ENCODE data around the gene XXYLT1. TPM values are rescaled to one million over a fixed set of nuclear protein-coding genes. Genes with fewer than 3 reads are reported as not detected.

Gene XXYLT1
- total and polyA plus RNA-seq, 10 of the 15 experiments (the other 5 are each of a cell fraction or from before 2014, with no cell fraction given): 1.2 to 14.2 (median 9.3) TPM

GRCh38 chr3:195118671-195119070 is 152.3 kb downstream of the XXYLT1 start:
- POLR2A ChIA-PET: no interaction called here
- Histone ChIP-seq H3K27me3 (replicated peaks in 1 of 2; ENCODE audit: control insufficient read depth in 2 of 2, insufficient read depth in 2 of 2, low read length in 1 of 2) (no peaks in the 10 kb centered on the region), H3K4me3 (no peak overlapping the region), H2AFZ (ENCODE audit: control insufficient read depth, low read depth, low read length) (no peak overlapping the region), H3K4me2 (ENCODE audit: control insufficient read depth, insufficient read depth) (no peak overlapping the region), H3K36me3 (ENCODE audit: control insufficient read depth in 2 of 2, insufficient read depth in 2 of 2, low read length in 1 of 2) (0 out of 4 replicates have a peak, but pooled peaks cover 0 to 2% of the 10 kb centered on the region in 2 experiments), H4K20me1 (ENCODE audit: control insufficient read depth, insufficient read depth) (no peaks in the 10 kb centered on the region), H3K4me1 (ENCODE audit: control insufficient read depth, insufficient read depth, low read length) (no peaks in the 10 kb centered on the region), H3K27ac (ENCODE audit: control insufficient read depth, insufficient read depth) (no peak overlapping the region), H3K79me2 (ENCODE audit: control insufficient read depth, insufficient read depth, low read length) (no peaks in the 10 kb centered on the region), H3K9ac (ENCODE audit: control insufficient read depth, insufficient read depth, low read length) (no peak overlapping the region), H3K9me3 (replicated peaks; ENCODE audit: control insufficient read depth, insufficient read depth, low read length) (no peaks in the 10 kb centered on the region)
- TF ChIP-seq NR2C1 (IDR thresholded peaks at IDR 0.05) (no peak), EGR1 (IDR thresholded peaks at IDR 0.05; ENCODE audit: borderline replicate concordance in 1 of 2, low read depth in 2 of 2, low read length in 2 of 2) (no peak), MXI1 (IDR thresholded peaks at IDR 0.05; ENCODE audit: low read depth, low read length) (no peak), CUX1 (IDR thresholded peaks at IDR 0.05; ENCODE audit: insufficient replicate concordance, low read depth, low read length) (no peak), BCLAF1 (IDR thresholded peaks at IDR 0.05) (no peak), CEBPZ (IDR thresholded peaks at IDR 0.05; ENCODE audit: low read depth, low read length) (no peak), SMC3 (IDR thresholded peaks at IDR 0.05; ENCODE audit: borderline replicate concordance, low read length) (no peak)
- 84% methylated on average over 13 of the region's 13 CpGs for WGBS (ENCODE audit: insufficient coverage, insufficient replicate concordance, low lambda C conversion rate, missing lambda C conversion rate)
- no TSS peak for BruUV-seq (replicated peaks)
- RAD21 ChIA-PET (ENCODE audit: unreplicated experiment): no interaction called here
- DNase-seq (ENCODE audit: low read depth, low spot score) (no peak), FAIRE-seq (no peak), ATAC-seq (no peak)
- intact Hi-C loops (cut with micrococcal nuclease; ENCODE audit: unreplicated experiment) (no loop called here), in situ Hi-C loops (cut with MboI) (no loop called here)
- CTCF ChIA-PET: interaction anchor here (0.6 to 2.4 kb wide), 5 partner anchors 10 to 436 kb away, joined by 3 to 8 read pairs (median 3); no protein-coding TSS in a partner anchor
- SMC1A ChIA-PET (ENCODE audit: uncharacterized antibody, unreplicated experiment): interaction anchor here (1.5 kb wide), 1 partner anchor 62 kb away, joined by 3 read pairs; no protein-coding TSS in a partner anchor
